Mesendoderm (in vitro differentiated cells): Measurements from ENCODE around the gene PITPNM2.

Experiments used
- DNase-seq: peaks from one replicate; pipeline ENCODE4 v3.0.0; 2013
- H2AK5ac ChIP-seq: 2 replicates; pipeline ENCODE4 v1.6.1; 2013; ENCODE audit warnings: low read length, inconsistent platforms
- H2BK120ac ChIP-seq: 2 replicates; pipeline ENCODE4 v1.6.1; 2013; ENCODE audit warnings: low read depth, mild to moderate bottlenecking, low read length, moderate library complexity, mixed read lengths
- H2BK15ac ChIP-seq: replicated peaks from 2 replicates; pipeline ENCODE4 v1.6.1; 2013; ENCODE audit warnings: low read depth, mild to moderate bottlenecking, moderate library complexity
- H2BK5ac ChIP-seq: 2 replicates; pipeline ENCODE4 v1.6.1; 2013; ENCODE audit warnings: low read length, inconsistent platforms
- H3K18ac ChIP-seq: 2 replicates; pipeline ENCODE4 v1.6.1; 2013; ENCODE audit warnings: mild to moderate bottlenecking, low read length, mixed read lengths
- H3K23ac ChIP-seq: one replicate; pipeline ENCODE4 v1.6.1; 2013; ENCODE audit warnings: low read length
- H3K27ac ChIP-seq: 2 replicates; pipeline ENCODE4 v1.5.1; 2013; ENCODE audit warnings: low read depth, mild to moderate bottlenecking, inconsistent platforms, low read length, moderate library complexity
- H3K27me3 ChIP-seq: 2 replicates; pipeline ENCODE4 v1.6.1; 2013; ENCODE audit warnings: low read length, control low read depth, mild to moderate bottlenecking, inconsistent platforms; ENCODE audit not compliant: insufficient read depth, poor library complexity
- H3K36me3 ChIP-seq: 2 replicates; pipeline ENCODE4 v1.6.1; 2013; ENCODE audit warnings: low read length, inconsistent platforms; ENCODE audit not compliant: control insufficient read depth, insufficient read depth
- H3K4ac ChIP-seq: one replicate; pipeline ENCODE4 v1.6.1; 2013; ENCODE audit warnings: low read depth, mild to moderate bottlenecking, low read length, moderate library complexity
- H3K4me1 ChIP-seq: 2 replicates; pipeline ENCODE4 v1.6.1; 2013; ENCODE audit warnings: low read depth, low read length, inconsistent platforms; ENCODE audit not compliant: control insufficient read depth
- H3K4me2 ChIP-seq: 2 replicates; pipeline ENCODE4 v1.6.1; 2013; ENCODE audit warnings: low read length
- H3K4me3 ChIP-seq: 2 replicates; pipeline ENCODE4 v1.5.1; 2013; ENCODE audit warnings: mild to moderate bottlenecking, low read length
- H3K56ac ChIP-seq: one replicate; pipeline ENCODE4 v1.6.1; 2013; ENCODE audit warnings: low read length
- H3K79me1 ChIP-seq: 2 replicates; pipeline ENCODE4 v1.6.1; 2013; ENCODE audit warnings: low read length, inconsistent platforms
- H3K79me2 ChIP-seq: 2 replicates; pipeline ENCODE4 v1.6.1; 2013; ENCODE audit warnings: mild to moderate bottlenecking, low read length; ENCODE audit not compliant: control insufficient read depth, insufficient read depth
- H3K9ac ChIP-seq: 2 replicates; pipeline ENCODE4 v1.6.1; 2013; ENCODE audit warnings: low read length, inconsistent platforms
- H4K5ac ChIP-seq: one replicate; pipeline ENCODE4 v1.6.1; 2013; ENCODE audit warnings: low read length
- H4K8ac ChIP-seq: one replicate; pipeline ENCODE4 v1.6.1; 2013; ENCODE audit warnings: low read depth, mild to moderate bottlenecking, control low read depth, low read length, moderate library complexity
- WGBS: extraction: QIAGEN DNeasy Blood & Tissue Kit; methylation state at CpG from one replicate; pipeline ENCODE4 v1.1.7; 2013; ENCODE audit warnings: low lambda C conversion rate, missing lambda C conversion rate; ENCODE audit not compliant: insufficient coverage; ENCODE audit errors: extremely low coverage; 5-methylcytosine and 5-hydroxymethylcytosine counted together

Gene PITPNM2

DNA sequence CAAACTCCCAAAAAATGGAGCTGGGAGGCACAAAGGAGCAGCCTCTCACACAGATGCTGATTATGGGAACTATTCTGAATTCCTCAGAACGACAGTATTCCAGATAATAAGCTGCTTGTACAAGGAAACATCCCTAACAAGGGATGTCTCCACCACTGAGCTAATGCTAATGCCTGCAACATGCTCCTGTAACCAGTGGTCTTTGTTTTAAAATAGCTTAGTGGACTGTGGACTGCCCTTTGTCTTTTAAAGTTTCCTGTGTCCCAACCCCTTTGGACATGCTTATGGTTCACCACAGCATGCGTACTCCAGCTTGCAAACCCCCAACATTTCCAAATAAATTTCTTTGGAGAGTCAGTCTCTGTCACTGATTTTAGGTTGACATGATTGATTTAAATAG, 16.4 kb upstream of the PITPNM2 start:
- Histone ChIP-seq H3K79me2 (no peaks in the 10 kb centered on the region), H2AK5ac (no peak overlapping the region), H3K4me1 (no peaks in the 10 kb centered on the region), H3K56ac (no peak overlapping the region), H3K36me3 (no peaks in the 10 kb centered on the region), H2BK120ac (no peak overlapping the region), H3K4me3 (no peak overlapping the region), H3K18ac (no peak overlapping the region), H3K79me1 (no peaks in the 10 kb centered on the region), H4K5ac (no peak overlapping the region), H3K27me3 (no peaks in the 10 kb centered on the region), H4K8ac (no peak overlapping the region), H3K27ac (no peak overlapping the region), H3K9ac (no peak overlapping the region), H3K4ac (no peak overlapping the region), H3K4me2 (no peak overlapping the region), H2BK5ac (no peak overlapping the region), H2BK15ac (no peak overlapping the region), H3K23ac (no peak overlapping the region)
- no peak for DNase-seq
- WGBS, result no CpG with 5 or more reads among the region's 2 CpGs

DNA sequence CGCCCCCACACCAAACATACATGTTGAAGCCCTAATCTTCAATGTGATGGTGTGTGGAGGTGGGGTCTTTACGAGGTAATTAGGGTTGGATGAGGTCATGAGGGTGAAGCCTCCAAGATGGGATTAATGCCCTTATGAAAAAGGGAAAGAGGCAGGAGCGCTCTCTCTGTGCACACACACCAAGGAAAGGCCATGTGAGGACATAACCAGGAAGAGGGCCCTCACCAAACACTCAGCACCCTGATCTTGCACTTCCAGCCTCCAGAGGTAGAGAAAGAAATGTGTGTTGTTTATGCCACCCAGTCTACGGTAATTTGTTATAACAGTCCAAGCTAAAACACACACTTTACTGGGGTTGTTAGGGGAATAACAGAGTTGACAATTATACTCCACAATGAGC, 14.6 kb upstream of the PITPNM2 start:
- Histone ChIP-seq H3K36me3 (no peaks in the 10 kb centered on the region), H3K4me1 (no peaks in the 10 kb centered on the region), H3K9ac (no peak overlapping the region), H3K27me3 (no peaks in the 10 kb centered on the region), H2BK15ac (no peak overlapping the region), H2AK5ac (no peak overlapping the region), H3K27ac (no peak overlapping the region), H3K79me1 (no peaks in the 10 kb centered on the region), H3K18ac (no peak overlapping the region), H3K4me3 (no peak overlapping the region), H4K8ac (no peak overlapping the region), H3K79me2 (no peaks in the 10 kb centered on the region), H3K4ac (no peak overlapping the region), H2BK5ac (no peak overlapping the region), H3K4me2 (no peak overlapping the region), H3K23ac (no peak overlapping the region), H4K5ac (no peak overlapping the region), H2BK120ac (no peak overlapping the region), H3K56ac (no peak overlapping the region)
- WGBS, result no CpG with 5 or more reads among the region's 4 CpGs
- no peak for DNase-seq

DNA sequence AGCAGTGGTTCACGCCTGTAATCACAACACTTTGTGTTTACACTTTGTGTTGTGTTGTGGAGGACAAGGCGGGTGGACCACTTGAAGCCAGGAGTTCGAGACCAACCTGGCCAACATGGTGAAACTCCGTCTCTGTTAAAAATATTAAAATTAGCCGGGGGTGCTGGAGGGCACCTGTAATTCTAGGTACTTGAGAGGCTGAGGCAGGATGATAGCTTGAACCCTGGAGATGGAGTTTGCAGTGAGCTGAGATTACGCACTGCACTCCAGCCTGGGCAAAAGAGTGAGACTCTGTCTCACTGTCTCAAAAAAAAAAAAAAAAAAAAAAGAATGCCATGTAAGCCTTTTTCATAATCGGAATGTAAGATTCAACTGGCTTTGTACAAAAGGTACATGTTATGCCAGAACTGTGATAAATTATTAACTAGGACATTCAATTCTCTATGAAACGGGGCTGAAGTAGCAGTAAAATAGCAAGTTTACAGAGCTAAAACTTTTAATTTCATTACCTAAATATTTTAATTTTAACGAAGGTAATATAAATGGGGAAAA, 13.9 kb upstream of the PITPNM2 start:
- Histone ChIP-seq H4K5ac (no peak overlapping the region), H3K36me3 (no peaks in the 10 kb centered on the region), H3K27ac (no peak overlapping the region), H3K23ac (no peak overlapping the region), H3K4me2 (no peak overlapping the region), H2BK15ac (no peak overlapping the region), H3K79me2 (no peaks in the 10 kb centered on the region), H3K4ac (no peak overlapping the region), H2BK5ac (no peak overlapping the region), H3K9ac (no peak overlapping the region), H3K4me3 (no peak overlapping the region), H3K4me1 (no peaks in the 10 kb centered on the region), H4K8ac (no peak overlapping the region), H3K56ac (no peak overlapping the region), H2AK5ac (no peak overlapping the region), H3K18ac (no peak overlapping the region), H3K79me1 (no peaks in the 10 kb centered on the region), H2BK120ac (no peak overlapping the region), H3K27me3 (no peaks in the 10 kb centered on the region)
- DNase-seq, result no peak
- WGBS, result no CpG with 5 or more reads among the region's 9 CpGs

DNA sequence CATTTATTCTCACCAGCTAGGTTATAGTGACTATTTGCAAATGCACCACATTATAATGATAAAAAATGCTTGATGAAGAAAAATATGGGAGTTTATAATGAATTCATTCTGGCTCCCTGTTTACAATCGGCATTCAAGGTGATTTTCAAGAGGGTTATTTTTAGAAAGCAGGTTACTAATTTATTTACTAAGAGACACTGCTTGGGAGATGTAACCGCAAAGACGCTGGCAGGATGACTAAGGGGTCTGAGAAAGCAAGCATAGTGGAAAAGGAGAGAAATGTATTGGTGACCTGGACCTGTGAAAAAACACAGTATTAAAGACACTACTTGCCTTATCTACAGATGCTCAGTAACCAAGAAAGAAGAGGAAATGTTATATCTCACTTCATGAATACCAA, 13.3 kb upstream of the PITPNM2 start:
- Histone ChIP-seq H2BK15ac (no peak overlapping the region), H3K79me2 (no peaks in the 10 kb centered on the region), H3K4me2 (no peak overlapping the region), H2AK5ac (no peak overlapping the region), H3K4me1 (no peaks in the 10 kb centered on the region), H3K79me1 (no peaks in the 10 kb centered on the region), H4K5ac (no peak overlapping the region), H3K27ac (no peak overlapping the region), H3K23ac (no peak overlapping the region), H3K4ac (no peak overlapping the region), H3K4me3 (no peak overlapping the region), H4K8ac (no peak overlapping the region), H2BK5ac (no peak overlapping the region), H3K18ac (no peak overlapping the region), H3K56ac (no peak overlapping the region), H2BK120ac (no peak overlapping the region), H3K36me3 (no peaks in the 10 kb centered on the region), H3K9ac (no peak overlapping the region), H3K27me3 (no peaks in the 10 kb centered on the region)
- DNase-seq, result no peak
- WGBS, result no CpG with 5 or more reads among the region's 3 CpGs

DNA sequence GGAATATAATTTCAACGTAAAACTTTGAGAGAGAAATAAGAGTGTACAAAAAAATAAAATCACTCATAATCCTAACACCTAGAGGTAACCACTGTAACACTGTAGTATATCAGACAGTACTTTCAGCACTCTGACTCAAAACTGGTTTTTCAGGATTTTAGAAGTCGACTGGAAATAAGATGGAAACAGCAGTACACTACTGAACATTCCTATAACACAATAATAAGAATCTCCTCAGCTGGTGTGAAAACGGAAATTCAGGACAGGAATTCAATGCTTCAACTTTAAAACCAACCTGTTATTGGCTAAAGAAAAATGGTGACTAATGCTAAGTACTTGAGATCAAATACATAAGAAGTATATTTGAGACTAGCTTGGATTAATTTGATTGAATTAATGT, 12.3 kb upstream of the PITPNM2 start:
- no peak overlapping the region for H3K23ac ChIP-seq
- no peak overlapping the region for H4K5ac ChIP-seq
- no peaks in the 10 kb centered on the region for H3K79me1 ChIP-seq
- H3K56ac ChIP-seq, result no peak overlapping the region
- no peak overlapping the region for H2BK15ac ChIP-seq
- no peak overlapping the region for H2BK120ac ChIP-seq
- no peak overlapping the region for H3K4me3 ChIP-seq
- no peak for DNase-seq
- H3K36me3 ChIP-seq, result no peaks in the 10 kb centered on the region
- no peak overlapping the region for H2AK5ac ChIP-seq
- H4K8ac ChIP-seq, result no peak overlapping the region
- no peak overlapping the region for H3K4me2 ChIP-seq
- H3K4ac ChIP-seq, result no peak overlapping the region
- H3K79me2 ChIP-seq, result no peaks in the 10 kb centered on the region
- H3K4me1 ChIP-seq, result no peaks in the 10 kb centered on the region
- H3K27ac ChIP-seq, result no peak overlapping the region
- no CpG with 5 or more reads among the region's 3 CpGs for WGBS
- H3K9ac ChIP-seq, result no peak overlapping the region
- H3K27me3 ChIP-seq, result no peaks in the 10 kb centered on the region
- no peak overlapping the region for H2BK5ac ChIP-seq
- no peak overlapping the region for H3K18ac ChIP-seq

DNA sequence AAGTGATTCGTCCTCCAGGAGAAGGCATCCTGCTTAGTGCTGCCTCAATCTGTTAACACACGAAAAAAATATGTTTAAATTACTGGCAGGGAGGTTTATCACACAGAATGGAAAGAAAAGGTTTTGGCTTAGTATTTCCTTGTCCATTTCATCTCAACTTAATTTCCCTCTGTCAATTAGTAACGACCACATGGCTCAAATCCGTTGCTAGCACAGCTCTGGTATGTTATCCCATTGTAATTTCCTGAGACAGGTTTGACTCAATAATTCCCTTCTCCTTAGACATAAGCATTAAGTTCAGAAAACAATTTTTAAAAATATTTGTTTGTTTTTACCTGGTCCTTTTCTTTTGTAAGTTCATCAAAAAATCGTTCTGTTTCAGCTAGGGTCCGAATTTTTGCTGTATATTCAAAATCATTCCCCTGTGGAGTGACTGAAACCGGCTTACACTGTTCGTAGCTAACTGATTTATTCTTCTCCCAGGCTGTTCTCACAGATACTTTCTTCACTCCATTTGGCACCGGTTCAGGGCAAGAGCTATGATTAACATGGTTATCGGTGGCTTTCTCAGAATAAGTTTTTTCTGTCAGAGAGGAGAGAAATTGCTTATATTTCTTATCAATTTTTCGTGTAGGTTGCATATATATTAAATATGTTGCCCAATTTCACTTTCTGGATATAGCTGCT, 10.1 kb upstream of the PITPNM2 start:
- Histone ChIP-seq H3K4ac (no peak overlapping the region), H3K18ac (no peak overlapping the region), H3K4me3 (no peak overlapping the region), H4K8ac (no peak overlapping the region), H2BK15ac (no peak overlapping the region), H3K79me2 (no peaks in the 10 kb centered on the region), H2BK5ac (no peak overlapping the region), H3K36me3 (no peaks in the 10 kb centered on the region), H3K27me3 (no peaks in the 10 kb centered on the region), H3K4me1 (no peaks in the 10 kb centered on the region), H3K4me2 (no peak overlapping the region), H4K5ac (no peak overlapping the region), H2BK120ac (no peak overlapping the region), H3K56ac (no peak overlapping the region), H3K79me1 (no peaks in the 10 kb centered on the region), H3K27ac (no peak overlapping the region), H3K23ac (no peak overlapping the region), H3K9ac (no peak overlapping the region), H2AK5ac (no peak overlapping the region)
- no CpG with 5 or more reads among the region's 11 CpGs for WGBS
- DNase-seq, result no peak
